Fibroblast of peridontal ligament (primary cell): ENCODE results near the gene TMEM198.
A peak's percentile ranks its signal among the peaks of the same experiment; 100 is the strongest.

ENCODE experiments used
- DNase-seq: peaks from one replicate; pipeline ENCODE4 v3.0.0-alpha.2; 2010; ENCODE audit errors: extremely low read depth

TMEM198 gene

DNA sequence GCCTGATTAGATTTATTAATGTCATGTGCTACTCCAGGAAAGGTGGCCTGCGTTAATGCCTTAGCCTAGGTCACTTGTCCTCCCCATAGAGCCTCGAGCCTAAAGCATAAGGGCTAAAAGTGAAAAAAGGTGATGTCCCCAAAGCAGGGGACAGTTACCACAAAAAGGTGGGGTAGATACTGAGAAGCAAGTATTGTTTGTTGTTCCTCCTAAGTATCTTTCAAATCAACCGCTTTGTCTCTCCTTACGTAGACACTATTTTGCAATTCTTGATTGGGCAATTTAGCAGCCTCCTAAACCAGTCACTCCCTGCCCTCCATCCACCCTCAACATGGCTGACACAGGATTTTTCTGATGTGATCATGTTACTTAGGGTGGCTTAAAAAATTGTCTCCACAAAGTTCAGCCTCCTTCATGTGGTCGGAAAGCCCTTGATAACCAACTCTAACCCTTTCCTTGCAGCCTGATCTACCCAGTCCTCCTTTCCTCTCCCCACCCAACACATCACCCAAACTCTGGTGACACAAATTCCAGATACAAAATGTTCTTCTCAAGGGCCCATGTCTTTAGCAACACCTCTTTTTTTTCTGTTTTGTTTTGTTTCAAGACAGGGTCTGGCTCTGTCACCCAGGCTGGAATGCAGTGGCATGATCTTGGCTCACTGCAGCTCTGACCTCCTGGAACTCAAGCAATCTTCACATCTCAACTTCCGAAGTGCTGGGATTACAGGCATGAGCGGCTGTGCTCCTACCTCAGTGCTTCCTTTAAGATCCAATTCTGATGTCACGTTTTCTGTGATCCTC is 35.2 kb downstream of the TMEM198 start:
- DNase-seq, result peak; percentile 46

DNA sequence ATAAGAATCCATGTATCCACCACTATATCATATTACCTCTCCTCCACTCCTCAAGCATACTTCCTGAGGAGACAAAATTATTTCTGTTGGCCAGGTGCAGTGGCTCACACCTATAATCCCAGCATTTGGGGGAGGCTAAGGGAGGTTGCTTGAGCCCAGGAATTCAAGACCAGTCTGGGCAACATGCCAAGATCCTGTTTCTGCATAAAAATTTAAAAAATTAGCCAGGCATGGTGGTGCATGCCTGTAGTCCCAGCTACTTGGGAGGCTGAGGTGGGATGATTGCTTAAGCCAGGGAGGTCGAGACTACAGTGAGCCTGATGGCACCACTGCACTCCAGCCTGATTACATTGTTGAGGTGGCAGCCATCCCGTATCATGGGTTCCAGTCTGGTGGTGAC is 37.5 kb downstream of the TMEM198 start:
- no peak for DNase-seq

DNA sequence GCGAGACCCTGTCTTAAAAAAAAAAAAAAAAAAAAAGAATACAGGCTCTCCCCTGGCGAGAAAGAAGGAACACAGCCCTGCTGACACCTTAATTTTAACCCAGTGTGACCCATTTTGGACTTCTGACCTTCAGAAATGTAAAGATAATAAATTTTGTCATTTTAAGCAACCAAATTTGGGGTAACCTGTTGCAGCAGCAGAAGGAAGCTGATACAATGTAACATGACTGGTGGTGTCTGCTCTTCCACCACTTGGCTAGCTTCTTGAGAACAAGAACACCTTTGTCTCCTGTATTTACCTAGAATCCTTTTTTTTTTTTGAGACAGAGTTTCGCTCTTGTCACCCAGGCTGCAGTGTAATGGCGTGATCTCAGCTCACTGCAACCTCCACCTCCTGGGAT is 47.3 kb downstream of the TMEM198 start:
- no peak for DNase-seq

DNA sequence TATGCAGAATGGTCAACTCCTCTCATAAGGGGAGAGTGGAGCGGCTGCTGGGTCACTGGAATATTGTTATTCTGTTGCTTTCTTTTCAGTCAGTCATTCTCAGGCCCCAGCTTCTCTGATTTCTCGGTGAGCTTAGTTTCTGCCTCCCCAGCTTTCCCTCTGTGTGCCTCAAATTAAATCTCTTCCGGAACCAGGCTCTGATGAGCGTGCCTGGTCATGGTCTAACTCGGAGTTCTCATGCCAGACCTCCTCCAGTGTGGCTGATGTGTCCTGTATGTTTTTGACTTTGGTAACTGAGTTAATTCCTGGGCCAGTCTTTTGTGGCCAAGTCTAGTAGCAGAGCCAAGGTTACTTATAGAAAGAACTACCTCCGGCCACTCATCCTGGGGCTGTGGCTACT is 48.9 kb downstream of the TMEM198 start:
- no peak for DNase-seq

DNA sequence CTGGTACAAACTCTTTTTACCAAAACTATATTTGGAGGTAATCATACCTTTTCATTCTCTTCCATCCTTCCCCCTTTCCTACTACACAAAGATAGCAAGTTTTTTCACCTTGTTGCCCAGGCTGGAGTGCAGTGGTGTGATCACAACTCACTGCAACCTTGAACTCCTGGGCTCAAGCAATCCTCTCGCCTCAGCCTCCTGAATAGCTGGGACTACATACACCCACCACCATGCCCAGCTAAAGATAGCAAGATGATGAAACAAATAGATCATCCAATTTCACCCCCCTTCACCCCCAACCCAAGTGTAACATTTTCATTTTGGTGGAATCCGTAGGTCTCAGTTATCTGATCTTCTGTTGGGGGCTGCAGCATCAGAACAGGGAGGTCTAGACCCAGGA is 49.3 kb downstream of the TMEM198 start:
- DNase-seq, result no peak

DNA sequence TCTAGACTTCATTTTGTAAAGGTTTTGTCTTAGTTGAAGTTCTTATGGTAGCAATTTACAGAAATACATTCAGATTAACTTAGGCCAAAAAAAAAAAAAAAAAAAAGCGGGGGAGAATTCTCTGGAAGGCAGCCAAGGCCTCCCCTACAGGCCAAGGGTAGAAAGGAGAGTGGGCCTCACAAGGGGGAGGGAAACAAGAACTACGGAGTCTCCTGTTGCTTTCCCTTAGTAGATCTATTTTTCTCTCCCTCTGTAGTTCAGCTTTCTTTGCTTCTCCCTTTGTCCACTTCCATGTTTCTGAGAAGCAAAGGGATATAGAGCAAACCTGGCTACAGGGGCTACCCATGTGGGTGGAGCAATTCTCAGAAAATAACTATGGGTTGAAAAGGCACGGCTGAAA is 51.4 kb downstream of the TMEM198 start:
- DNase-seq, result no peak

DNA sequence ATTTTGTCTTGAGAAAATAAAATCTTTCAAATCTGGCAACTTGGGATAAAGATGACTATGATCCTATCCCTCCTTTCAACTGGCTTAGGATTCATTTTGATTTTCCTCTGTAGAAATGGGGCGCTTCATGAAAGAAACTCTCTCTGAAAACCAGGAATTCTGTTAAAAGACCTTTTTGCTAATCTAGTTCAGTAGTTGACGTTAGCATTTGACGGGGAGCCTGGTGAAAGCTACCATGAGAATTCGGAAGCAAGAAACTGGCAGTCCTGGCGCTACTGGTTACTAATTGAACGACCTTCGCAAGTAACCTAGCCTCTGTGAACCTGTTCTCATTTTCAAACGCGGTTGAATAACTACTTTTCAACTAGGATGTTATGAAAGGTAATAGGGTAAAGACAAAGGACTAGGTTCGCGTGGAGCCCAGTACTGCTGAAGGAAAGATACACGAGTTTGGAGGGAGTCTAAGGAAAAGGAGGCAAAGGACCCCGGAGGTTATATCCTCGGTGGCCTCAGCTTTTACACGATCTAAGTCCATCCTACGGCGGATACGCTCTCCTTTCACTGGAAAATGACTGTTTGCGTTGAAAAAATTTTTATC is 53.2 kb downstream of the TMEM198 start:
- DNase-seq, result peak; percentile 49

DNA sequence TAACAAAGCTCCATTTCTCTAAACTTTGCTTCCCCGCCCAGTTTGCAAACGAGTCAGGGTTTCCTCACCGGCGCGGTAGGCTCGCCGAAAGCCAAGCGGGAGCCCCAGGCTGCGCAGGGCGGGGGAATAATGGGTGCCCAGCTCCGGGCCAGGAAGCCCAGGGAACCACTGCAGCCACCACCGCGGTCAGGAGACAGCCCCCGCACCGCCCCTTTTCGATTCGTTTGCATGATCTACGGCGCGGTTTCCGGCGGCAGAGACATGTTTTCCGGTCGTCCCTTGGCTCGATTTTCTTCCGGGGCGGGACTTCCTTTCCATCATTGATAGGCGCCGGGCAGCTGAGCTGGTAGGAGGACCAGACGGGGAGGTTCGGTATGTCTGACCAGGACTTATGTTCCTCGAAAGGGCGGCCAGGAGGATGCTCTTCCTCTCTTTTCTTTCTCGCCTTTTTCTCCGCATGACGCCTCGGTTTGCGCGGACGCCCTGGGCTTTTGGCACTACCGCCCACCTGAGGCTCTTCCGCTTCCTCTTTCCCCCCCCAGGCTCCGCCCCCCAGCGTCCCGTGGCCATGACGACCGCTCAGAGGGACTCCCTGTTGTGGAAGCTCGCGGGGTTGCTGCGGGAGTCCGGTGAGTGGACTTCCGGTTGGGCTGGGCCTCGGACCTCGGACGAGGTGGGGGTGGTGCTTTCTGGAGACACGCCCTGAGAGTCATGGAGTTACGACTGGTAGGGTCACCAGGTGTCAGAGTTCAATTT is 53.9 kb downstream of the TMEM198 start, which contains the start of gene STK11IP:
Gene STK11IP (plus strand): TSS at position 306 of the 756 bp plus-strand sequence. CDS start 263 bp downstream, at position 569.
- DNase-seq, result peak; percentile 95

DNA sequence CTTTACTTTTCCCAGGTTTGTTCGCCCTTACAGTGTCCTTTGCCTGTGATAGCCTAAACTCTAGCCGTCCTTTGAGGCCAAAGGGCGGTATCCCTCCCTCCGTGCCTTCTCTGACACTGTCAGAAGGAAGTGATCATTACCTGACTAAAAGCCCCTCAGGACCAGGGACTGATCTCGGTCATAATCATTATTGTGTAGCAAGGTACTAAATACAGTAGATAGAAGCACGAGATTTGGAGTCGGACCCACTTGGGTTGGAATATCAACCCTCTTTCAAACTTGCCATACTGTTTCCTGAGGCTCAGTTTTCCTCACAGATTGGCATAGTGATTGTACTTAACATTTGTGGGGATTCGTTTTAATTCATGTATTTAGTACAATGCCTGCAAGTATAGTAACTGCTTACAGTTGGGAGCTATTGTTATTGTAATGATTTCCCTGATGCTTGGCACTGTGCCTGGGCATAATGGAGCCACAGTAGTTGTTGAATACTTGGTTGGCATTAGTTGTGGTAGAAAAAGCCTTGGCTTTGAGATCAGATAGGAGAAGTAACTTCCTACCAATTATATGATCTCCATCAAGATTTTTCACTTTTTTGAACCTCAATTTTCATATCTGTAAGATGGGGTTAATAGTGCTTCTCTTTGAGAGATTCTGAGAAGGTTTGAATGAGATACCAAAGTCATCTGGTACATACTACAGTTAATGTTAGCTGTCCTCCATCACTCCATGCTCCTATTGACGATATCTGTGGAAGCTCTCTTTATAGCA is 54.7 kb downstream of the TMEM198 start:
- DNase-seq, result peak; percentile 14
